ENCODE data around the gene GLYATL2.

- TF ChIP-seq CTCF (IDR thresholded peaks at IDR 0.05; ENCODE audit: control extremely low read depth in 1 of 3, insufficient read depth in 1 of 3, low read depth in 1 of 3, low read length in 3 of 3) = no peak
- no peak for TF ChIP-seq RAD21 (IDR thresholded peaks at IDR 0.05 in 1 of 2, conservative IDR thresholded peaks at IDR 0.05 in 1 of 2; ENCODE audit: low read depth in 2 of 2, low read length in 2 of 2)
- TF ChIP-seq KDM1A (IDR thresholded peaks at IDR 0.05; ENCODE audit: borderline replicate concordance, low read length) = no peak
- no peak for TF ChIP-seq GABPA (IDR thresholded peaks at IDR 0.05; ENCODE audit: borderline replicate concordance, insufficient read depth, low read length)
These were observed 57.8 kb downstream of the GLYATL2 start for GRCh38 chr11:58786693-58787092.
